D721Med (cell line): ENCODE measurements around the gene RBL1.
A peak's percentile ranks its signal among the peaks of the same experiment; 100 is the strongest.
"Not testable (repeated sequence)": the region's sequence is repeated elsewhere in the genome, so short reads cannot be mapped to it uniquely, and the experiment has no call there.

Experiments used
- DNase-seq: peaks from one replicate; pipeline ENCODE4 v3.0.0; 2011; ENCODE audit warnings: low spot score; ENCODE audit not compliant: insufficient read length
- FAIRE-seq: peaks from 2 replicates; lab custom pipeline; 2011; peaks lifted over from hg19 to GRCh38; lab: Jason Lieb, UNC
- CTCF ChIP-seq: IDR thresholded peaks from 2 replicates; pipeline ENCODE4 v1.5.1; 2012; ENCODE audit warnings: mild to moderate bottlenecking, control low read depth; ENCODE audit not compliant: insufficient read depth; ENCODE audit errors: missing control alignments

RBL1 gene

GRCh38 chr20:37095599-37096414 is at the start of gene RBL1:
Gene RBL1, minus strand, starts transcription at chr20:37095997. Its CDS starts 69 bp downstream, at chr20:37095928.
- TF ChIP-seq CTCF = peak; percentile 3
- FAIRE-seq (no peak), DNase-seq (peak; percentile 48)

- DNase-seq (no peak), FAIRE-seq (no peak)
- TF ChIP-seq CTCF = no peak
These were observed 49.1 kb upstream of the RBL1 start for GRCh38 chr20:37144856-37145404.

- DNase-seq (no peak), FAIRE-seq (no peak)
- TF ChIP-seq CTCF = no peak
These were observed 46.9 kb upstream of the RBL1 start for GRCh38 chr20:37142708-37143107.

- no peak for FAIRE-seq
- DNase-seq = no peak
- TF ChIP-seq CTCF = no peak
These were observed 41.8 kb upstream of the RBL1 start for GRCh38 chr20:37137547-37137946.

- no peak for TF ChIP-seq CTCF
- DNase-seq = no peak
- FAIRE-seq = no peak
These were observed 38.2 kb upstream of the RBL1 start for GRCh38 chr20:37133952-37134351.

GRCh38 chr20:37131486-37131885 is 35.7 kb upstream of the RBL1 start:
- no peak for DNase-seq
- no peak for TF ChIP-seq CTCF
- FAIRE-seq = no peak

- no peak for DNase-seq
- no peak for FAIRE-seq
- TF ChIP-seq CTCF = no peak
These were observed 33.0 kb upstream of the RBL1 start for GRCh38 chr20:37128803-37129202.

GRCh38 chr20:37126290-37126689 is 30.5 kb upstream of the RBL1 start:
- FAIRE-seq, DNase-seq: not testable (repeated sequence)
